ENCODE measurements around the gene SERPINA3. TPM values are rescaled to one million over a fixed set of nuclear protein-coding genes. Genes with fewer than 3 reads are reported as not detected.

SERPINA3 gene
- total and polyA plus RNA-seq, 10 of the 15 experiments (the other 5 are each of a cell fraction or from before 2014, with no cell fraction given): 2.2 TPM; not detected in 9

DNA sequence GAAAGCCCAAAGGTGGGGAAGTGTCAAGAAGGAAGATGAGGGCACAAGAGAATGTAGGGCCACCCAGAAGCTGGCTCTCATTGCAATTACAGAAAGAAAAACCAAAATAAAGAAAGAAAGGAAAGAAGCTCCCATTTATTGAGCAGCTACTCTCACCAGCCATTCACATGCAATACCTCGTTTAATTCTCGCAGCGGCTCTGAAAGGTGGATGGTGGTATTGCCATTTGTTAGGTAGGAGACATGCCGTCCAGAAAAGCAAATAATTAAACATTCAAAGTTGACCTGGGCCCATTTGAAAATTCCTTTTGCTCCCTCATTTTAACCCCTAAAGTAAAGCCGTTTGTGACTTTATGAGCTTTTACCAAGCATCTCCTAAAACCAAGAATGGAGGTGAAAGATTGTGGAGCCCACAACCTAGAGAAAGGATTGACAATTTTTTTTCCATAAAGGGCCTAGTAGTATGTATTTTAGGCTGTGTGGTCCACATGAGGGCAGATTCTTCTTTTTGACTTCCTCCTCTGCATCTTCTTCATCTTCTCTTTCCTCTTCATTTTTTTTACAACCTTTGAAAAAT lies 5.3 kb downstream of the SERPINA3 start:
- ChIA-PET POLR2A (no interaction called here), SMC1A (ENCODE audit: uncharacterized antibody, unreplicated experiment) (no interaction called here), CTCF (interaction anchor here (0.6 to 0.9 kb wide), 2 partner anchors 12 to 500 kb away, joined by 3 to 5 read pairs; no protein-coding TSS in a partner anchor), RAD21 (ENCODE audit: unreplicated experiment) (no interaction called here)
- Histone ChIP-seq H3K9me3 (replicated peaks; ENCODE audit: control insufficient read depth, insufficient read depth, low read length) (peaks cover 7% of the 10 kb centered on the region; the same call in 2 of the 3 replicates), H3K27me3 (replicated peaks in 1 of 2; ENCODE audit: control insufficient read depth in 2 of 2, insufficient read depth in 2 of 2, low read length in 1 of 2) (no peaks in the 10 kb centered on the region), H3K79me2 (ENCODE audit: control insufficient read depth, insufficient read depth, low read length) (no peaks in the 10 kb centered on the region), H3K4me2 (ENCODE audit: control insufficient read depth, insufficient read depth) (no peak overlapping the region), H4K20me1 (ENCODE audit: control insufficient read depth, insufficient read depth) (no peaks in the 10 kb centered on the region), H3K27ac (ENCODE audit: control insufficient read depth, insufficient read depth) (no peak overlapping the region), H3K4me3 (no peak overlapping the region), H2AFZ (ENCODE audit: control insufficient read depth, low read depth, low read length) (no peak overlapping the region), H3K4me1 (ENCODE audit: control insufficient read depth, insufficient read depth, low read length) (no peaks in the 10 kb centered on the region), H3K36me3 (ENCODE audit: control insufficient read depth in 2 of 2, insufficient read depth in 2 of 2, low read length in 1 of 2) (no peaks in the 10 kb centered on the region), H3K9ac (ENCODE audit: control insufficient read depth, insufficient read depth, low read length) (no peak overlapping the region)
- FAIRE-seq (no peak), DNase-seq (ENCODE audit: low read depth, low spot score) (no peak), ATAC-seq (no peak)
- in situ Hi-C loops (cut with MboI) (no loop called here), intact Hi-C loops (cut with micrococcal nuclease; ENCODE audit: unreplicated experiment) (no loop called here)
- BruUV-seq (replicated peaks): no TSS peak
- WGBS (ENCODE audit: insufficient coverage, insufficient replicate concordance, low lambda C conversion rate, missing lambda C conversion rate): 20% methylated on average over 5 of the region's 5 CpGs
- TF ChIP-seq FOS (IDR thresholded peaks at IDR 0.05; ENCODE audit: borderline replicate concordance, extremely low read depth, insufficient read length) (no peak), RUNX3 (IDR thresholded peaks at IDR 0.05; ENCODE audit: low read length) (no peak), BMI1 (IDR thresholded peaks at IDR 0.05; ENCODE audit: borderline replicate concordance) (no peak), SREBF1 (IDR thresholded peaks at IDR 0.05; ENCODE audit: low read length) (no peak), TCF12 (IDR thresholded peaks at IDR 0.05; ENCODE audit: low read depth, low read length) (no peak), SMC3 (IDR thresholded peaks at IDR 0.05; ENCODE audit: borderline replicate concordance, low read length) (no peak), JUND (IDR thresholded peaks at IDR 0.05; ENCODE audit: low read depth, low read length) (no peak)
- TF ChIP-seq, protein P1, sequence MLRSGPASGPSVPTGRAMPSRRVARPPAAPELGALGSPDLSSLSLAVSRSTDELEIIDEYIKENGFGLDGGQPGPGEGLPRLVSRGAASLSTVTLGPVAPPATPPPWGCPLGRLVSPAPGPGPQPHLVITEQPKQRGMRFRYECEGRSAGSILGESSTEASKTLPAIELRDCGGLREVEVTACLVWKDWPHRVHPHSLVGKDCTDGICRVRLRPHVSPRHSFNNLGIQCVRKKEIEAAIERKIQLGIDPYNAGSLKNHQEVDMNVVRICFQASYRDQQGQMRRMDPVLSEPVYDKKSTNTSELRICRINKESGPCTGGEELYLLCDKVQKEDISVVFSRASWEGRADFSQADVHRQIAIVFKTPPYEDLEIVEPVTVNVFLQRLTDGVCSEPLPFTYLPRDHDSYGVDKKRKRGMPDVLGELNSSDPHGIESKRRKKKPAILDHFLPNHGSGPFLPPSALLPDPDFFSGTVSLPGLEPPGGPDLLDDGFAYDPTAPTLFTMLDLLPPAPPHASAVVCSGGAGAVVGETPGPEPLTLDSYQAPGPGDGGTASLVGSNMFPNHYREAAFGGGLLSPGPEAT (IDR thresholded peaks at IDR 0.05; ENCODE audit: low read depth): no peak
- TF ChIP-seq, protein P2, sequence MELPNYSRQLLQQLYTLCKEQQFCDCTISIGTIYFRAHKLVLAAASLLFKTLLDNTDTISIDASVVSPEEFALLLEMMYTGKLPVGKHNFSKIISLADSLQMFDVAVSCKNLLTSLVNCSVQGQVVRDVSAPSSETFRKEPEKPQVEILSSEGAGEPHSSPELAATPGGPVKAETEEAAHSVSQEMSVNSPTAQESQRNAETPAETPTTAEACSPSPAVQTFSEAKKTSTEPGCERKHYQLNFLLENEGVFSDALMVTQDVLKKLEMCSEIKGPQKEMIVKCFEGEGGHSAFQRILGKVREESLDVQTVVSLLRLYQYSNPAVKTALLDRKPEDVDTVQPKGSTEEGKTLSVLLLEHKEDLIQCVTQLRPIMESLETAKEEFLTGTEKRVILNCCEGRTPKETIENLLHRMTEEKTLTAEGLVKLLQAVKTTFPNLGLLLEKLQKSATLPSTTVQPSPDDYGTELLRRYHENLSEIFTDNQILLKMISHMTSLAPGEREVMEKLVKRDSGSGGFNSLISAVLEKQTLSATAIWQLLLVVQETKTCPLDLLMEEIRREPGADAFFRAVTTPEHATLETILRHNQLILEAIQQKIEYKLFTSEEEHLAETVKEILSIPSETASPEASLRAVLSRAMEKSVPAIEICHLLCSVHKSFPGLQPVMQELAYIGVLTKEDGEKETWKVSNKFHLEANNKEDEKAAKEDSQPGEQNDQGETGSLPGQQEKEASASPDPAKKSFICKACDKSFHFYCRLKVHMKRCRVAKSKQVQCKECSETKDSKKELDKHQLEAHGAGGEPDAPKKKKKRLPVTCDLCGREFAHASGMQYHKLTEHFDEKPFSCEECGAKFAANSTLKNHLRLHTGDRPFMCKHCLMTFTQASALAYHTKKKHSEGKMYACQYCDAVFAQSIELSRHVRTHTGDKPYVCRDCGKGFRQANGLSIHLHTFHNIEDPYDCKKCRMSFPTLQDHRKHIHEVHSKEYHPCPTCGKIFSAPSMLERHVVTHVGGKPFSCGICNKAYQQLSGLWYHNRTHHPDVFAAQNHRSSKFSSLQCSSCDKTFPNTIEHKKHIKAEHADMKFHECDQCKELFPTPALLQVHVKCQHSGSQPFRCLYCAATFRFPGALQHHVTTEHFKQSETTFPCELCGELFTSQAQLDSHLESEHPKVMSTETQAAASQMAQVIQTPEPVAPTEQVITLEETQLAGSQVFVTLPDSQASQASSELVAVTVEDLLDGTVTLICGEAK (IDR thresholded peaks at IDR 0.05; ENCODE audit: borderline replicate concordance): no peak
- TF ChIP-seq, protein P3, sequence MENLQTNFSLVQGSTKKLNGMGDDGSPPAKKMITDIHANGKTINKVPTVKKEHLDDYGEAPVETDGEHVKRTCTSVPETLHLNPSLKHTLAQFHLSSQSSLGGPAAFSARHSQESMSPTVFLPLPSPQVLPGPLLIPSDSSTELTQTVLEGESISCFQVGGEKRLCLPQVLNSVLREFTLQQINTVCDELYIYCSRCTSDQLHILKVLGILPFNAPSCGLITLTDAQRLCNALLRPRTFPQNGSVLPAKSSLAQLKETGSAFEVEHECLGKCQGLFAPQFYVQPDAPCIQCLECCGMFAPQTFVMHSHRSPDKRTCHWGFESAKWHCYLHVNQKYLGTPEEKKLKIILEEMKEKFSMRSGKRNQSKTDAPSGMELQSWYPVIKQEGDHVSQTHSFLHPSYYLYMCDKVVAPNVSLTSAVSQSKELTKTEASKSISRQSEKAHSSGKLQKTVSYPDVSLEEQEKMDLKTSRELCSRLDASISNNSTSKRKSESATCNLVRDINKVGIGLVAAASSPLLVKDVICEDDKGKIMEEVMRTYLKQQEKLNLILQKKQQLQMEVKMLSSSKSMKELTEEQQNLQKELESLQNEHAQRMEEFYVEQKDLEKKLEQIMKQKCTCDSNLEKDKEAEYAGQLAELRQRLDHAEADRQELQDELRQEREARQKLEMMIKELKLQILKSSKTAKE (IDR thresholded peaks at IDR 0.05; ENCODE audit: low read depth, poor library complexity, severe bottlenecking): no peak
- TF ChIP-seq, protein P4, sequence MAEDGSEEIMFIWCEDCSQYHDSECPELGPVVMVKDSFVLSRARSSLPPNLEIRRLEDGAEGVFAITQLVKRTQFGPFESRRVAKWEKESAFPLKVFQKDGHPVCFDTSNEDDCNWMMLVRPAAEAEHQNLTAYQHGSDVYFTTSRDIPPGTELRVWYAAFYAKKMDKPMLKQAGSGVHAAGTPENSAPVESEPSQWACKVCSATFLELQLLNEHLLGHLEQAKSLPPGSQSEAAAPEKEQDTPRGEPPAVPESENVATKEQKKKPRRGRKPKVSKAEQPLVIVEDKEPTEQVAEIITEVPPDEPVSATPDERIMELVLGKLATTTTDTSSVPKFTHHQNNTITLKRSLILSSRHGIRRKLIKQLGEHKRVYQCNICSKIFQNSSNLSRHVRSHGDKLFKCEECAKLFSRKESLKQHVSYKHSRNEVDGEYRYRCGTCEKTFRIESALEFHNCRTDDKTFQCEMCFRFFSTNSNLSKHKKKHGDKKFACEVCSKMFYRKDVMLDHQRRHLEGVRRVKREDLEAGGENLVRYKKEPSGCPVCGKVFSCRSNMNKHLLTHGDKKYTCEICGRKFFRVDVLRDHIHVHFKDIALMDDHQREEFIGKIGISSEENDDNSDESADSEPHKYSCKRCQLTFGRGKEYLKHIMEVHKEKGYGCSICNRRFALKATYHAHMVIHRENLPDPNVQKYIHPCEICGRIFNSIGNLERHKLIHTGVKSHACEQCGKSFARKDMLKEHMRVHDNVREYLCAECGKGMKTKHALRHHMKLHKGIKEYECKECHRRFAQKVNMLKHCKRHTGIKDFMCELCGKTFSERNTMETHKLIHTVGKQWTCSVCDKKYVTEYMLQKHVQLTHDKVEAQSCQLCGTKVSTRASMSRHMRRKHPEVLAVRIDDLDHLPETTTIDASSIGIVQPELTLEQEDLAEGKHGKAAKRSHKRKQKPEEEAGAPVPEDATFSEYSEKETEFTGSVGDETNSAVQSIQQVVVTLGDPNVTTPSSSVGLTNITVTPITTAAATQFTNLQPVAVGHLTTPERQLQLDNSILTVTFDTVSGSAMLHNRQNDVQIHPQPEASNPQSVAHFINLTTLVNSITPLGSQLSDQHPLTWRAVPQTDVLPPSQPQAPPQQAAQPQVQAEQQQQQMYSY (CRISPR knock-in tag; IDR thresholded peaks at IDR 0.05): no peak

Data from GM12878 (cell line).